Activated naive CD4-positive, alpha-beta T cell treated with anti-CD3 and anti-CD28 coated beads for 36 hours (primary cell): ENCODE data around the gene ZNF785. TPM values are rescaled to one million over a fixed set of nuclear protein-coding genes. Genes with fewer than 3 reads are reported as not detected.
A peak's percentile ranks its signal among the peaks of the same experiment; 100 is the strongest.
"Not testable (repeated sequence)": the region's sequence is repeated elsewhere in the genome, so short reads cannot be mapped to it uniquely, and the experiment has no call there.

ENCODE experiments used
- CTCF ChIA-PET: fragments of 350-600 bp; sonication (Branson Sonifier 250); formaldehyde crosslinking; loops from one replicate; lab custom pipeline; 2021; ENCODE audit warnings: antibody characterized with exemption; lab: Charles Lee
- DNase-seq: peaks from one replicate; pipeline ENCODE4 v3.0.0-alpha.2; 2020
- H3K27ac Mint-ChIP-seq: one replicate; pipeline ENCODE4 v1.8.0; 2021; ENCODE audit warnings: mild to moderate bottlenecking, mixed read lengths
- H3K27me3 Mint-ChIP-seq: one replicate; pipeline ENCODE4 v1.8.0; 2021; ENCODE audit warnings: low read depth, mixed read lengths
- H3K36me3 Mint-ChIP-seq: one replicate; pipeline ENCODE4 v1.8.0; 2021; ENCODE audit warnings: low read depth, mixed read lengths
- H3K4me1 Mint-ChIP-seq: one replicate; pipeline ENCODE4 v1.8.0; 2021; ENCODE audit warnings: low read depth, mixed read lengths
- H3K4me3 Mint-ChIP-seq: one replicate; pipeline ENCODE4 v1.8.0; 2021; ENCODE audit warnings: mild to moderate bottlenecking, moderate library complexity, mixed read lengths
- H3K9me3 Mint-ChIP-seq: one replicate; pipeline ENCODE4 v1.8.0; 2021; ENCODE audit warnings: mixed read lengths
- intact Hi-C: fragments of 100-400 bp; cut with micrococcal nuclease; formaldehyde crosslinking; loops from one replicate; pipeline ENCODE4 v1.15.1; 2023
- total RNA-seq, 2 experiments: library from RNA; stranded (reverse); gene quantifications; one replicate each; pipeline ENCODE4 v1.2.3, GENCODE V29; 2021

Gene ZNF785
- total RNA-seq, 2 experiments from 2014 or later = 11.9 to 13.2 TPM

- H3K27me3 Mint-ChIP-seq = no peaks in the 10 kb centered on the region
- H3K36me3 Mint-ChIP-seq = peaks cover 14% of the 10 kb centered on the region
- CTCF ChIA-PET = interaction anchor here (0.8 to 4.2 kb wide), 4 partner anchors 10 to 170 kb away, joined by 3 to 31 read pairs (median 15); partner anchors contain the start of gene DCTPP1
- H3K27ac Mint-ChIP-seq = no peak overlapping the region
- no peaks in the 10 kb centered on the region for H3K9me3 Mint-ChIP-seq
- intact Hi-C loops = no loop called here
- DNase-seq = no peak
- H3K4me3 Mint-ChIP-seq = no peak overlapping the region
- H3K4me1 Mint-ChIP-seq = peaks cover 6% of the 10 kb centered on the region
Observed at GRCh38 chr16:30600215-30600614, 14.7 kb upstream of the ZNF785 start.

- Mint-ChIP-seq H3K4me3 (no peak overlapping the region), H3K4me1 (no peaks in the 10 kb centered on the region), H3K27ac (no peak overlapping the region), H3K36me3 (peaks cover 4% of the 10 kb centered on the region), H3K27me3 (no peaks in the 10 kb centered on the region), H3K9me3 (no peaks in the 10 kb centered on the region)
- intact Hi-C loops = no loop called here
- CTCF ChIA-PET = interaction anchor here (0.9 to 1.2 kb wide), 2 partner anchors 18 to 36 kb away, joined by 5 read pairs; no protein-coding TSS in a partner anchor
- no peak for DNase-seq
Observed at GRCh38 chr16:30592871-30593270, 7.4 kb upstream of the ZNF785 start.

- H3K4me3 Mint-ChIP-seq, H3K9me3 Mint-ChIP-seq, intact Hi-C loops, DNase-seq, H3K27me3 Mint-ChIP-seq, H3K27ac Mint-ChIP-seq: not testable (repeated sequence)
- Mint-ChIP-seq H3K4me1 (peaks cover 12% of the 10 kb centered on the region), H3K36me3 (peaks cover 11% of the 10 kb centered on the region)
- CTCF ChIA-PET = interaction anchor here (0.6 to 1.3 kb wide), 7 partner anchors 10 to 146 kb away, joined by 3 to 5 read pairs (median 3); no protein-coding TSS in a partner anchor
Observed at GRCh38 chr16:30590869-30591268, 5.4 kb upstream of the ZNF785 start.

GRCh38 chr16:30589582-30589981 is 4.1 kb upstream of the ZNF785 start:
- H3K27me3 Mint-ChIP-seq, H3K4me3 Mint-ChIP-seq, intact Hi-C loops, H3K9me3 Mint-ChIP-seq, H3K27ac Mint-ChIP-seq, CTCF ChIA-PET, DNase-seq: not testable (repeated sequence)
- Mint-ChIP-seq H3K4me1 (peaks cover 16% of the 10 kb centered on the region), H3K36me3 (peaks cover 11% of the 10 kb centered on the region)

- intact Hi-C loops = no loop called here
Observed at GRCh38 chr16:30588651-30589050, 3.2 kb upstream of the ZNF785 start.

DNA sequence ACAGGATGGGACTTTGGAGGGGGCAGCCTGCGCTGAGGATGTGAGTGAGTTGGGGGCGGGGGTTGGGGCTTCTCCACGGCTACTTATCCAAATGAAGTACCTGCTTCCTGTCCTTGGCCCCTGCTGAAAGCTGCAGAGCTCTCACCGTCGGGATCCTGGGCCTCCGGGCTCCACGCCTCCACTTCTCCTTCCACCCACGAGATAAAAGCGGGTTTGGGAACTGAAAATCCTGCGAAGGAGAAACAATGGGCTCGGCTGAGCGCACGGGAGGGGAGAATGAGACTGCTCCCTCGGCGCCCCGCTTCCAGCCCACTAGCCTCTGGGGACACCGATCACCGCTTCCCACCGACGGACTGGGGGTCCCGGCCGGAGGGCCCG is 486 bp downstream of the ZNF785 start:
- peaks cover 32% of the 10 kb centered on the region for H3K4me1 Mint-ChIP-seq
- DNase-seq = peak; percentile 37
- H3K4me3 Mint-ChIP-seq = peak overlapping the region; percentile 90
- CTCF ChIA-PET = interaction anchor here (0.8 to 2.0 kb wide), 7 partner anchors 9 to 136 kb away, joined by 3 to 11 read pairs (median 3); partner anchors contain the start of genes ZNF688 and ZNF764
- H3K36me3 Mint-ChIP-seq = peaks cover 26% of the 10 kb centered on the region
- intact Hi-C loops = loop anchor here (1.0 to 2.0 kb wide), 8 partner anchors 13 to 155 kb away; partner anchors contain the start of genes DCTPP1, PRR14, ZNF689 and ZNF747
- H3K9me3 Mint-ChIP-seq = no peaks in the 10 kb centered on the region
- H3K27ac Mint-ChIP-seq = peak overlapping the region; percentile 81
- H3K27me3 Mint-ChIP-seq = no peaks in the 10 kb centered on the region

More at GRCh38 chr16:30588651-30589050, 3.2 kb upstream of the ZNF785 start:
- no peaks in the 10 kb centered on the region for H3K27me3 Mint-ChIP-seq
- CTCF ChIA-PET = interaction anchor here (0.6 kb wide), 1 partner anchor 9 kb away, joined by 3 read pairs; no protein-coding TSS in a partner anchor
- no peak overlapping the region for H3K27ac Mint-ChIP-seq
- no peak for DNase-seq
- H3K9me3 Mint-ChIP-seq = no peaks in the 10 kb centered on the region
- no peak overlapping the region for H3K4me3 Mint-ChIP-seq
- peaks cover 13% of the 10 kb centered on the region for H3K36me3 Mint-ChIP-seq
- peaks cover 20% of the 10 kb centered on the region for H3K4me1 Mint-ChIP-seq

DNA sequence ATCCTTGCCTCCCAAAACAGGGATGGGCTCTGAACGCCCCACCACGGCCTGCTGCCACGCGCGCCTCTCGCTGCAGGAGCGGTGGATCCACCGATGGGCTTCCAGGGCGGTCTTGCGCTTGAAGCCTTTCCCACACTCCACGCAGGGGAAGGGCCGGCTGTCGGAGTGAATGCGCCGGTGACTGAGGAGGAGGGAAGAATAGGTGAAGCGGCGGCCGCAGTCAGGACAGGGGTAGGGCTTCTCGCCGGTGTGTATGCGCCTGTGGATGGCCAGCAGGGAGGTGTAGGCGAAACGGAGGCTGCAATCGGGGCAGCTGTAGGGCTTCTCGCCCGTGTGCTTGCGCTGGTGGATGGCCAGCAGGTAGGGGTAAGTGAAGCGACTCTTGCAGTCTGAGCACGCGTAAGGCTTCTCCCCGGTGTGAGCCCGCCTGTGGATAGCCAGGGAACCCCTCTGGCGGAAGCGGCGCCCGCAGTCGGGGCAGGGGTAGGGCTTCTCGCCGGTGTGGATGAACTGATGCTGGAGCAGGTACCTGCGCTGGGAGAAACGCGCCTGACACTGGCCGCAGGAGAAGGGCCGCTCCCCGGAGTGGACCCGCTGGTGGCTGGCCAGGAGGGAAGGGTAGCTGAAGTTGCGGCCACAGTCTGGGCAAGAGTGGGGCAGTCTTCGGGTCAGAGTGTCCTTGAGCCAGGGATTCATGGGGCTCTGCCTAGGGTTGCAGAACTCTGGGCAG is 2.7 kb downstream of the ZNF785 start:
- Mint-ChIP-seq H3K27me3 (no peaks in the 10 kb centered on the region), H3K36me3 (peaks cover 32% of the 10 kb centered on the region), H3K27ac (no peak overlapping the region), H3K9me3 (no peaks in the 10 kb centered on the region), H3K4me1 (peaks cover 32% of the 10 kb centered on the region), H3K4me3 (no peak overlapping the region)
- CTCF ChIA-PET = no interaction called here
- DNase-seq = no peak
- intact Hi-C loops = no loop called here

DNA sequence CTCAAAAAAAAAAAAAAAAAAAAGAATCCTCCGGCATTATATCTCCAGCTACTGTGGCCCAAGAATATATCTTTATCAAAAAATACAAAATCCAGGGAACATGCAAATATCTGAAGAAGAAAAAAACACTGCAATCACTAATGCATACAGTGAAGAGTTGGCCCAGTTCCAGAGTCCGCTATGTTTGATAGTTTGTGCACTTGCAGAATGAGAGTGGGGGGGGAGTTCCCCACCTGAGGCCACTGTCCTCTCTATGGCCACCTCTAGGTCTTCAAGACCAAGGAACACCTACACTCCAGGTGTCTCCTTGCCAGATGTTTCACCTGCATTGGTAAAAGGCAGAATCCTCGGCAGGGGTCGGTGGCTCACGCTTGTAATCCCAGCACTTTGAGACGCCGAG is 4.0 kb downstream of the ZNF785 start:
- DNase-seq = no peak
- intact Hi-C loops = no loop called here
- H3K4me1 Mint-ChIP-seq = peaks cover 23% of the 10 kb centered on the region

GRCh38 chr16:30574678-30575077 is 10.8 kb downstream of the ZNF785 start:
- Mint-ChIP-seq H3K4me1 (peaks cover 34% of the 10 kb centered on the region), H3K27me3 (no peaks in the 10 kb centered on the region), H3K9me3 (no peaks in the 10 kb centered on the region), H3K4me3 (no peak overlapping the region), H3K27ac (no peak overlapping the region), H3K36me3 (peaks cover 12% of the 10 kb centered on the region)
- intact Hi-C loops = no loop called here
- CTCF ChIA-PET = interaction anchor here (0.6 to 1.3 kb wide), 3 partner anchors 18 to 24 kb away, joined by 3 to 6 read pairs (median 5); no protein-coding TSS in a partner anchor
- DNase-seq = no peak

More for the DNA sequence above, 4.0 kb downstream of the ZNF785 start:
- H3K36me3 Mint-ChIP-seq = peaks cover 25% of the 10 kb centered on the region
- H3K9me3 Mint-ChIP-seq = no peaks in the 10 kb centered on the region
- CTCF ChIA-PET = no interaction called here
- H3K27ac Mint-ChIP-seq = no peak overlapping the region
- no peak overlapping the region for H3K4me3 Mint-ChIP-seq
- H3K27me3 Mint-ChIP-seq = no peaks in the 10 kb centered on the region

DNA sequence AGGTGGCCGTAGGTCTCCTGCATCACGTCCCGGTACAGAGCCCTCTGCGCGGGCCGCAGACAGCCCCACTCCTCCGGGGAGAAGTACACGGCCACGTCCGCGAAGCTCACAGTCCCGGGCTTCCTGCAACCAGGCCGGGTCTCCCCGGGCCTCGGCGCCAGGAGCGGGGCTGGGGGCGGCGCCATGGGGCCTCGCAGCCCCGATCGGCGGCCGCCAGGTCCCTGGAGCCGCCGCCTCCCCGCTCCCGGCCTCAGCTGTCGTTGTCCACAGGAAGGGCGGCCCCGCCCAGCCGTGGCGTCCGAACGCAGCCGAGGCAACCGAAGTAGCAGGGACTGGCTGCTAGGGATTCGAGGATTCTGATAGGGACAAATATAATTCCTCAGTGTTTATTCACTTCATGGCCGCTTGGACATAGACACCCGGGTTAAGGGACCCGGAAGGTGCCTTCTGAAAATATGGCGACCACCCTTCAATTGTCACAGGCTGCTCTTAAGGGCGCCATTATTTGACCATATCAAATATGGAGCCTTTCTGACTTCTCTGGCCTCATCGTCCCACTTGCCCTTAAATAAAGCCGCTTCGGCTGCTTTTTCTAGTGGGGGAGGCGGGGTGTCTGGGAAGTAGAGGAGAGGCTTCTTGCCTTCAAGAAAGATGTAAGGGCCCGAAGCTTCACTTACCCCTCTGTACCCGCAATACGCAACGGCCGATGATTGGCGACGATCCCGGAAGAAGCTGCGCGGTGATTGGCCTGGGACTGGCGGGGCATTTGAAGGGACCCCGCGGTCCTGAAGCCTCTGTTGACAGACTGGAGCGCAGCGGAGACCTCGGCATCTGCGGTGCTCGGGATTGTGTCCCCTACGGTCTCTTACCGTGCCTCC is 13.8 kb downstream of the ZNF785 start, which contains the start of gene ZNF688:
Gene ZNF688 (minus strand): TSS at position 270 of the 878 bp plus-strand sequence. CDS start 85 bp downstream, at position 185.
- H3K4me1 Mint-ChIP-seq = peaks cover 59% of the 10 kb centered on the region
- intact Hi-C loops = loop anchor here (1.0 kb wide), 9 partner anchors 13 to 141 kb away; partner anchors contain the start of genes DCTPP1, FBRS, PRR14 and SEPHS2
- CTCF ChIA-PET = interaction anchor here (0.8 to 2.7 kb wide), 12 partner anchors 11 to 142 kb away, joined by 3 to 11 read pairs (median 4); partner anchors contain the start of genes DCTPP1, ZNF747 and ZNF785

GRCh38 chr16:30570636-30571444 is 14.7 kb downstream of the ZNF785 start:
- peak overlapping the region; percentile 81 for H3K4me3 Mint-ChIP-seq
- peaks cover 62% of the 10 kb centered on the region for H3K4me1 Mint-ChIP-seq
- no peaks in the 10 kb centered on the region for H3K9me3 Mint-ChIP-seq
- no peak for DNase-seq
- CTCF ChIA-PET = interaction anchor here (1.0 to 2.7 kb wide), 6 partner anchors 14 to 141 kb away, joined by 3 to 11 read pairs (median 6); partner anchors contain the start of genes DCTPP1, ZNF747 and ZNF785
- H3K27ac Mint-ChIP-seq = peak overlapping the region; percentile 90
- H3K27me3 Mint-ChIP-seq = no peaks in the 10 kb centered on the region
- intact Hi-C loops = loop anchor here (1.0 kb wide), 1 partner anchor 39 kb away; the partner anchor contains the start of gene ZNF689
- peaks cover 4% of the 10 kb centered on the region for H3K36me3 Mint-ChIP-seq

More for the DNA sequence above, 13.8 kb downstream of the ZNF785 start, which contains the start of gene ZNF688:
- H3K36me3 Mint-ChIP-seq = peaks cover 4% of the 10 kb centered on the region
- peak within 1 kb of the TSS; percentile 89 for H3K4me3 Mint-ChIP-seq
- no peaks in the 10 kb centered on the region for H3K27me3 Mint-ChIP-seq
- no peaks in the 10 kb centered on the region for H3K9me3 Mint-ChIP-seq
- DNase-seq = peak; percentile 94
- peak within 1 kb of the TSS; percentile 94 for H3K27ac Mint-ChIP-seq
